ENCODE data around the gene STK31.

DNA sequence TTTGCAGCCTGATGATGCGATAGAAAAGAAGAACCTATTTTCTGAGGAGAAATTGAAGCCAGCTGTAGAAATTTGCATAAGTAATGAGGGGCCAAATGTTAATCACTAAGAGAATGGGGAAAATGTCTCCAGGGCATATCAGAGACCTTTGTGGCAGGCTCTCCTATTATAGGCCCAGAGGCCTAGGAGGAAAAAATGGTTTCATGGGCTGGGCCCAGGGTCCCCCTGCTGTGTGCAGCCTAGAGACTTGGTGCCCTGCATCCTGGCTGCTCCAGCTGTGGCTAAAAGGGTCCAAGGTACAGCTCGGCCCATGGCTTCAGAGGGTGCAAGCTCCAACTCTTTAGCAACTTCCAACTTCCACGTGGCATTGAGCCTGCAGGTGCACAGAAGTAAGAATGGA lies 123.4 kb downstream of the STK31 start:
- TF ChIP-seq POLR2AphosphoS5 (IDR thresholded peaks at IDR 0.05; ENCODE audit: low read depth, low read length) = no peak
- TF ChIP-seq POLR2A (IDR thresholded peaks at IDR 0.05; ENCODE audit: low read depth, low read length) = no peak
- no peak for TF ChIP-seq POU2F2 (IDR thresholded peaks at IDR 0.05; ENCODE audit: low read depth, low read length)
